ENCODE measurements around the gene ALCAM.

Gene ALCAM

DNA sequence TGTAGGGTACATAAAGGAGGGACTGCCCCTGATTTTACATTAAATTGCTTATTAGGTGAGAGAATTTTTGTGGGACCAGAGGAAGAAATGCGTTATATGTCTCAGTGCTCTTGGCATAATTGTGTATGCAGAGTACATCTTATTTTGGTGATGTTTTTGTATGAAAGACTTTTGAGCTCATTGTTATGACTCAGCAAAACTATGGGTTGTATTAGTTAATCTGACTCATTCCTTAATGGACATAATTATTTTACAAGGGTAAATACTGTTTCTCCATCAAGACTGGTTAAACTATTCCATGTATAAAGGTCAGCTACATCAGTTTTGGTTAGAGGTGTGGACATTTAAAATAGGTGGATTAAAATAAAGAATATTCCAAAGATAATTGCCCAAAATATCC lies 156.8 kb downstream of the ALCAM start:
- no peak overlapping the region for H3K27ac ChIP-seq
- TF ChIP-seq, protein P1, sequence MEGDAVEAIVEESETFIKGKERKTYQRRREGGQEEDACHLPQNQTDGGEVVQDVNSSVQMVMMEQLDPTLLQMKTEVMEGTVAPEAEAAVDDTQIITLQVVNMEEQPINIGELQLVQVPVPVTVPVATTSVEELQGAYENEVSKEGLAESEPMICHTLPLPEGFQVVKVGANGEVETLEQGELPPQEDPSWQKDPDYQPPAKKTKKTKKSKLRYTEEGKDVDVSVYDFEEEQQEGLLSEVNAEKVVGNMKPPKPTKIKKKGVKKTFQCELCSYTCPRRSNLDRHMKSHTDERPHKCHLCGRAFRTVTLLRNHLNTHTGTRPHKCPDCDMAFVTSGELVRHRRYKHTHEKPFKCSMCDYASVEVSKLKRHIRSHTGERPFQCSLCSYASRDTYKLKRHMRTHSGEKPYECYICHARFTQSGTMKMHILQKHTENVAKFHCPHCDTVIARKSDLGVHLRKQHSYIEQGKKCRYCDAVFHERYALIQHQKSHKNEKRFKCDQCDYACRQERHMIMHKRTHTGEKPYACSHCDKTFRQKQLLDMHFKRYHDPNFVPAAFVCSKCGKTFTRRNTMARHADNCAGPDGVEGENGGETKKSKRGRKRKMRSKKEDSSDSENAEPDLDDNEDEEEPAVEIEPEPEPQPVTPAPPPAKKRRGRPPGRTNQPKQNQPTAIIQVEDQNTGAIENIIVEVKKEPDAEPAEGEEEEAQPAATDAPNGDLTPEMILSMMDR (conservative IDR thresholded peaks at IDR 0.05) = no peak
- TF ChIP-seq ZFX (IDR thresholded peaks at IDR 0.05) = no peak

DNA sequence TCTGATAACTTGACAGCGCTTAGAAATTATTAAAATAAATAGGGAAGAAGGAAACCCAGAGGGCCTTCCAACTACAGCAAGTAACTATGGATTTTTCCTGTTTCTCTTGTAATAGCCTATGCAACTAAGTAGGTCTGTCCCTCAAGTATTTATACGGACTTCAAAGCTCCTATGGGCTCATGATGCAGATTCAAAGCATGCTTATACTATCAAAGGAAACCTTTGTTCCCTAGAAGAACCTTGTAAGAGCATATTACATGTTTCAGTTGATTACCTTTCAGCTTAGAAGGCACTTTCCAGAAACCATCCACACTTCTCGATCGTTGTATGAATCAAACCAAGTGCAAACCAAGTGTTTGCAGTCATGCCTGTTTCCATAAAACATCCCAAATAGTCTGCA lies 158.8 kb downstream of the ALCAM start:
- H3K27ac ChIP-seq = no peak overlapping the region
- TF ChIP-seq ZFX (IDR thresholded peaks at IDR 0.05) = no peak
- TF ChIP-seq, protein P1 (conservative IDR thresholded peaks at IDR 0.05) = no peak

DNA sequence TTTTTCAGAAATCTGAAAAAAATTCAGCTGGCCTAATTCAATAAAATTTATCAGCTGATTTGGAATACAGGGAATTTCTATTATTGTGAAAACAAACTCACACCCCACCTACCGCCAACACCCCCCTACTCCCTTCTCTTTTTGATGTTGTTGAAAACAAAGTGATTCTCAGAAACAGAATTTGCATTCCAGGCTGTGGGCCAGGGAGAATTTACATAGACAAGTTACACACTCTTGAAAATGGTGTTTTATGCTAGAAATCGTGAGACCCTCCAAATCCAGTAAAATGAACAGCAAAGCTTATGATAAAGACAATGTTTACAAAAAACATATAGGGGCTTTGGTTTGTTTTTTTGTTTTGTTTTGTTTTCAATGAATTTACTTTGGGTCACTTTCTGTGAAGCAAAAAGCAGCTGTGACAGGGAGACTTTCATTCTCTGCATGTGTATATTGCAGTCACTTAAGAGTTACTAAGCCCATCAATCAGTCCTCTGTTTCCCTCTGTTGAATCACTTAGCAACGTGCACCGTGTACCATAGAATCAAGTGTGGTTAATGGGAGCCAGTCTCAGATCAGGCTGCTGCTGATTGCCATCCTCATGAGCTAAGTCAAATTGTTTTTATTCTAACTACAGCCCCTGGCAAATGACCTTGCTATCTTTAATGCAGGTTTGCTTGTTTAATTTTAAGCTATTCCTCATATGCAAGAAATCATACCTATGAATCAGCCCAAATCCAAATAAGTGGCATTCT lies 159.8 kb downstream of the ALCAM start:
- TF ChIP-seq, protein P1 (conservative IDR thresholded peaks at IDR 0.05) = no peak
- TF ChIP-seq ZFX (IDR thresholded peaks at IDR 0.05) = no peak
- no peak overlapping the region for H3K27ac ChIP-seq

DNA sequence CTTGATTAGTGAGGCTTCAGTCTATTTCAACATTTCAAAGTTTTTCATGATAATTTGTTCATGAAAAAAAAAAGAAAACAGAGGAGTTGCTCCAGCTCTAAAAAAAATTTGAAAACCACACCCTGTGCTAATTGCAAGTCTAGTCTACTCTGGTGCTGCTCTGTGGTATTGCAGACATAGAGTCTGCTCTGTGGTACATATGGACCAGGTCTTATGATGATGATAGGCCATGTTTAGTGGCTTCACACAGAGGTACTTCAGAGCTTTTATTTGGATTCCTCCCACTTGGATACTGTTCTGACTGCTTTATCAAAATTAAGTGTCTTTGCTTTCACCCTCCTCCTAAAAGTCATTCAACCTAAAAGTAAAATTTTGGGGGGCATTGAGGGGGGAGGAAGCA lies 160.8 kb downstream of the ALCAM start:
- TF ChIP-seq, protein P1 (conservative IDR thresholded peaks at IDR 0.05) = no peak
- no peak for TF ChIP-seq ZFX (IDR thresholded peaks at IDR 0.05)
- H3K27ac ChIP-seq = no peak overlapping the region

DNA sequence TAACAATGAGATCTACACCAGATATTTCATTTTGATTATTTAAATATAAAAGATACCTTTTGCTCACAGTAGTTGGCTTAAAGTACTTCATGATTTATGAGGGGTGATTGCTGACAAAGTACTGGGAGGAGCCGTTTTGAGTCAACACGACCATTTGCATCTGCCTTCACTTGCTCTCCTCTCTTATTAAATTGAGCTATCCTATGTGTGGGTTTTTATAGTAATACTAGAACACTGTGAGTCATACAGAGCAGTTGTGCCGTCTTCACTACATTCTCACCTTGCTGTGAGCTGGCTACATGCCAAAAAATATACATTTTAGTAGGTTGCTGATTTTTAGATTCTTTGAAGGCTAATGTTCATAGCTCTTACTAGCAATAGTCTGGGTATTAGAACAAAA lies 161.2 kb downstream of the ALCAM start:
- H3K27ac ChIP-seq = no peak overlapping the region
- TF ChIP-seq, protein P1 (conservative IDR thresholded peaks at IDR 0.05) = no peak
- TF ChIP-seq ZFX (IDR thresholded peaks at IDR 0.05) = no peak

DNA sequence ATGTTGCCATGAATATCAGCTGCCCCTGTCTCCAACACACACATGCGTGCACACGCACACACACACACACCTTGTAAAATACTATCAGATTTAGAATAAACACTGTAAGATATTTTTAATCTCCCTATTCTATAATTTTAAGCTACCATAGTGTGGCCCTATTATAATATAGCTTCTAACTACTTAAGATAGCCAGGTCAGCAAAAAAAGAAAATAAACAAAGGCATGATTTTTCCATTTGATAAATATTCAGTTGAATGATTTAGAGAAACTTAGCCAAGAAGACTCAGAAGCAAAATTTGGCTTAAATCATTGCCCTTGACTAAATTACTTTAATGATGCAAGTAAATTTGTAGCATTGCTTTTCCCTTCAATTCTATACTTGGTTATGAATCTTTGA lies 162.2 kb downstream of the ALCAM start:
- TF ChIP-seq, protein P1 (conservative IDR thresholded peaks at IDR 0.05) = no peak
- no peak for TF ChIP-seq ZFX (IDR thresholded peaks at IDR 0.05)
- H3K27ac ChIP-seq = no peak overlapping the region

DNA sequence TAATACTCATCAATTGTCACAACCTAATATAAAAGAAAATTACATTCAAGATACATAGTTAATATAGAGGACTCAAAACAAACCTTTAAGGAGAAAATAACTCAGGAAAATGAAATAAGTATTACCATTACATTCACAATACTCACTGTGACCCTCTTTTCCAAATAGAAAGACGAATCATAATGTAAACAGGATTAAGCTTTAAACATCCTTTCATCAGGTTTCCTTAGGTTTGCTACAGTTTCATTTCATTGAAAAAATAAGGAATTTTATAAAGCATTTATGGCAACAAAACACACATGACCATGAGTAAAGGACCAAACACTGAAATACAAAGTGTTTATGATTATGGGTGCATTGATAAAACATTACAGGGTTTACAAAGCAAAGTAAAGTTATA lies 162.7 kb downstream of the ALCAM start:
- TF ChIP-seq ZFX (IDR thresholded peaks at IDR 0.05) = no peak
- TF ChIP-seq, protein P1 (conservative IDR thresholded peaks at IDR 0.05) = no peak

More for the DNA sequence above, 162.7 kb downstream of the ALCAM start:
- H3K27ac ChIP-seq = no peak overlapping the region
